CD4-positive, alpha-beta T cell treated with Interleukin-6 at 100 ng/mL for 8 hours (primary cell): ENCODE data around the gene SCN2A.
"Not testable (repeated sequence)": the region's sequence is repeated elsewhere in the genome, so short reads cannot be mapped to it uniquely, and the experiment has no call there.

Source experiments
- DNase-seq: peaks from one replicate; pipeline ENCODE4 v3.0.0-alpha.2; 2020; ENCODE audit warnings: mixed read lengths, low spot score

The SCN2A gene

GRCh38 chr2:165328272-165328671, 89.1 kb downstream of the SCN2A start:
- peak; percentile 7 for DNase-seq

- not testable (repeated sequence) for DNase-seq
These were observed 105.1 kb downstream of the SCN2A start for GRCh38 chr2:165344276-165344675.

- no peak for DNase-seq
These were observed 109.2 kb downstream of the SCN2A start for GRCh38 chr2:165348441-165348840.

GRCh38 chr2:165349181-165349580, 110.0 kb downstream of the SCN2A start:
- DNase-seq: no peak

- DNase-seq: no peak
These were observed 118.5 kb downstream of the SCN2A start for GRCh38 chr2:165357758-165358157.

GRCh38 chr2:165361514-165361913, 122.3 kb downstream of the SCN2A start:
- DNase-seq: no peak

- DNase-seq: no peak
These were observed 130.1 kb downstream of the SCN2A start for GRCh38 chr2:165369131-165369897.

- DNase-seq: no peak
These were observed 130.7 kb downstream of the SCN2A start for GRCh38 chr2:165369898-165370296.

- no peak for DNase-seq
These were observed 132.1 kb downstream of the SCN2A start for GRCh38 chr2:165371356-165371755.

GRCh38 chr2:165373278-165374010, 134.2 kb downstream of the SCN2A start:
- no peak for DNase-seq

- no peak for DNase-seq
These were observed 137.4 kb downstream of the SCN2A start for GRCh38 chr2:165376571-165376975.

- no peak for DNase-seq
These were observed 143.1 kb downstream of the SCN2A start for GRCh38 chr2:165382362-165382761.

GRCh38 chr2:165390875-165391274, 151.7 kb downstream of the SCN2A start:
- no peak for DNase-seq

- DNase-seq: no peak
These were observed 152.6 kb downstream of the SCN2A start for GRCh38 chr2:165391791-165392190.

GRCh38 chr2:165398603-165399002, 159.4 kb downstream of the SCN2A start:
- not testable (repeated sequence) for DNase-seq

- DNase-seq: peak; percentile 26
These were observed 162.2 kb downstream of the SCN2A start for GRCh38 chr2:165401285-165401852.

- no peak for DNase-seq
These were observed 162.9 kb downstream of the SCN2A start for GRCh38 chr2:165402162-165402561.

- no peak for DNase-seq
These were observed 167.0 kb downstream of the SCN2A start for GRCh38 chr2:165406173-165406572.

GRCh38 chr2:165407466-165407865, 168.3 kb downstream of the SCN2A start:
- no peak for DNase-seq

- no peak for DNase-seq
These were observed 169.0 kb downstream of the SCN2A start for GRCh38 chr2:165408186-165408585.

GRCh38 chr2:165410276-165410675, 171.1 kb downstream of the SCN2A start:
- DNase-seq: no peak

- no peak for DNase-seq
These were observed 175.0 kb downstream of the SCN2A start for GRCh38 chr2:165414187-165414586.

- DNase-seq: no peak
These were observed 177.8 kb downstream of the SCN2A start for GRCh38 chr2:165417009-165417408.
